Measurements from ENCODE around the gene DNM3.

DNM3 gene

GRCh38 chr1:172347416-172347815 is 506.1 kb downstream of the DNM3 start:
- H3K4me1 ChIP-seq: no peaks in the 10 kb centered on the region
- no peak overlapping the region for H3K4me3 ChIP-seq (ENCODE audit: low read depth, low read length)
- TF ChIP-seq, protein P1, sequence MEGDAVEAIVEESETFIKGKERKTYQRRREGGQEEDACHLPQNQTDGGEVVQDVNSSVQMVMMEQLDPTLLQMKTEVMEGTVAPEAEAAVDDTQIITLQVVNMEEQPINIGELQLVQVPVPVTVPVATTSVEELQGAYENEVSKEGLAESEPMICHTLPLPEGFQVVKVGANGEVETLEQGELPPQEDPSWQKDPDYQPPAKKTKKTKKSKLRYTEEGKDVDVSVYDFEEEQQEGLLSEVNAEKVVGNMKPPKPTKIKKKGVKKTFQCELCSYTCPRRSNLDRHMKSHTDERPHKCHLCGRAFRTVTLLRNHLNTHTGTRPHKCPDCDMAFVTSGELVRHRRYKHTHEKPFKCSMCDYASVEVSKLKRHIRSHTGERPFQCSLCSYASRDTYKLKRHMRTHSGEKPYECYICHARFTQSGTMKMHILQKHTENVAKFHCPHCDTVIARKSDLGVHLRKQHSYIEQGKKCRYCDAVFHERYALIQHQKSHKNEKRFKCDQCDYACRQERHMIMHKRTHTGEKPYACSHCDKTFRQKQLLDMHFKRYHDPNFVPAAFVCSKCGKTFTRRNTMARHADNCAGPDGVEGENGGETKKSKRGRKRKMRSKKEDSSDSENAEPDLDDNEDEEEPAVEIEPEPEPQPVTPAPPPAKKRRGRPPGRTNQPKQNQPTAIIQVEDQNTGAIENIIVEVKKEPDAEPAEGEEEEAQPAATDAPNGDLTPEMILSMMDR (IDR thresholded peaks at IDR 0.05; ENCODE audit: low read depth, low read length): no peak
- DNase-seq: no peak
- no peaks in the 10 kb centered on the region for H3K36me3 ChIP-seq
- no peaks in the 10 kb centered on the region for H3K27me3 ChIP-seq
- H3K9me3 ChIP-seq: no peaks in the 10 kb centered on the region

GRCh38 chr1:172350856-172351255 is 509.6 kb downstream of the DNM3 start:
- Histone ChIP-seq H3K36me3 (no peaks in the 10 kb centered on the region), H3K9me3 (no peaks in the 10 kb centered on the region), H3K4me3 (ENCODE audit: low read depth, low read length) (no peak overlapping the region), H3K4me1 (no peaks in the 10 kb centered on the region), H3K27me3 (no peaks in the 10 kb centered on the region)
- TF ChIP-seq, protein P1 (IDR thresholded peaks at IDR 0.05; ENCODE audit: low read depth, low read length): no peak
- no peak for DNase-seq

DNA sequence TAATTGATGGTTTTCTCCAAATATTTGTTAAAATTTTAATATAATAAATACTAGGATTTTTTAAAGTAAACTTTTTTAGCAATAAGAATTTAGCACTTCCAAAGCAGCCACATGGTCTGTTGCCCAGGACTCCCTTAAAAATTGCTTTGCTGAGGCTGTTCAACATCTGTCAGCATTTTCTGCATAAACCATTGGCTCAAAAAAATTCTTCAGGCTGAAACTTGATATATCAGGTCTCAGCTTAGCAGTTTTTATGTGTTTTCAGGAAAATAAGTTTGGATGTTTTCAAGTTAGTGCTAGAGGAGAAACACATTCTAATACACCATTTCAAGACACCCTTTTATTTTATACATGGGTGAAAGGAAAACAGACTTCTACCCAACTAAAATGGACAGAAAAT is 510.0 kb downstream of the DNM3 start:
- no peaks in the 10 kb centered on the region for H3K27me3 ChIP-seq
- H3K4me1 ChIP-seq: no peaks in the 10 kb centered on the region
- H3K9me3 ChIP-seq: no peaks in the 10 kb centered on the region
- TF ChIP-seq, protein P1 (IDR thresholded peaks at IDR 0.05; ENCODE audit: low read depth, low read length): no peak
- no peak overlapping the region for H3K4me3 ChIP-seq (ENCODE audit: low read depth, low read length)
- no peaks in the 10 kb centered on the region for H3K36me3 ChIP-seq
- DNase-seq: no peak

GRCh38 chr1:172351754-172352161 is 510.5 kb downstream of the DNM3 start:
- no peaks in the 10 kb centered on the region for H3K36me3 ChIP-seq

DNA sequence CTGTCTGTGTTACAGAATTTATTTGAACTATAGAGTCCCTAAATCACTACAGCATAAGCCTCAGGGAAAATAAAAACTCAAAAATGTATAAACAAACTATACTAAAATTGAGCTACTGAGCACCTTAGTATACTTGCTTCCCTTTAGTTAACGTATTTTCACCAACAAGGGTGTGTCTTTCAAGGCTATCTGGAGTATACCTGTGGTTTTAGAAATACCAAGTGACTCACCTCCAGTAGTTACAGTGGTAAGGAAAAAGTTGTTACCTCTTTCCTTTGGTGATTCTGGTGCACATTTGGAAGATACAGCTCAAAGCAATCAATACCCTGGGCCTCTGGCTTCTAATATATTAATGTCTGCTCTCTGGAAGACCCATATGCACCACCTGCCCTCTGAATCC is 511.1 kb downstream of the DNM3 start:
- Histone ChIP-seq H3K9me3 (no peaks in the 10 kb centered on the region), H3K27me3 (no peaks in the 10 kb centered on the region), H3K4me1 (peaks cover 4% of the 10 kb centered on the region), H3K4me3 (ENCODE audit: low read depth, low read length) (no peak overlapping the region), H3K36me3 (no peaks in the 10 kb centered on the region)
- DNase-seq: no peak
- TF ChIP-seq, protein P1 (IDR thresholded peaks at IDR 0.05; ENCODE audit: low read depth, low read length): no peak

More at GRCh38 chr1:172351754-172352161, 510.5 kb downstream of the DNM3 start:
- Histone ChIP-seq H3K9me3 (no peaks in the 10 kb centered on the region), H3K4me3 (ENCODE audit: low read depth, low read length) (no peak overlapping the region), H3K27me3 (no peaks in the 10 kb centered on the region), H3K4me1 (no peaks in the 10 kb centered on the region)
- TF ChIP-seq, protein P1 (IDR thresholded peaks at IDR 0.05; ENCODE audit: low read depth, low read length): no peak
- DNase-seq: no peak

- peaks cover 13% of the 10 kb centered on the region for H3K4me1 ChIP-seq
- H3K9me3 ChIP-seq: no peaks in the 10 kb centered on the region
- no peaks in the 10 kb centered on the region for H3K36me3 ChIP-seq
- TF ChIP-seq, protein P1 (IDR thresholded peaks at IDR 0.05; ENCODE audit: low read depth, low read length): no peak
- no peaks in the 10 kb centered on the region for H3K27me3 ChIP-seq
- DNase-seq: no peak
- H3K4me3 ChIP-seq (ENCODE audit: low read depth, low read length): no peak overlapping the region
Observed at GRCh38 chr1:172354291-172355274, 513.3 kb downstream of the DNM3 start.

All from BE2C (cell line).